ENCODE measurements around the gene NLRP9. TPM values are rescaled to one million over a fixed set of nuclear protein-coding genes. Genes with fewer than 3 reads are reported as not detected.

Gene NLRP9
- total and polyA plus RNA-seq, 5 experiments from 2014 or later = not detected

- no peak overlapping the region for H3K4me3 Mint-ChIP-seq
- peaks cover 0 to 50% (median 6%) of the 10 kb centered on the region in 3 donors for H3K36me3 Mint-ChIP-seq
- H3K27ac Mint-ChIP-seq = peak overlapping the region in 2 of 10 donors; percentile 7 to 15
- H3K9me3 Mint-ChIP-seq = no peaks in the 10 kb centered on the region
- H3K4me1 Mint-ChIP-seq = peaks cover 0 to 5% (median under 1%) of the 10 kb centered on the region in 4 donors
- no peaks in the 10 kb centered on the region for H3K27me3 Mint-ChIP-seq
- DNase-seq (no peak), ATAC-seq (no peak)
- POLR2A ChIA-PET = no interaction called here
Observed at GRCh38 chr19:55699221-55699620, 39.0 kb downstream of the NLRP9 start.

GRCh38 chr19:55698256-55698655 is 39.9 kb downstream of the NLRP9 start:
- H3K36me3 Mint-ChIP-seq = peaks cover 0 to 60% (median 6%) of the 10 kb centered on the region in 3 donors
- peak overlapping the region in 2 of 10 donors; percentile 20 to 57 for H3K27ac Mint-ChIP-seq
- no peak overlapping the region for H3K4me3 Mint-ChIP-seq
- no peaks in the 10 kb centered on the region for H3K4me1 Mint-ChIP-seq
- DNase-seq = no peak
- no peaks in the 10 kb centered on the region for H3K27me3 Mint-ChIP-seq
- no peaks in the 10 kb centered on the region for H3K9me3 Mint-ChIP-seq
- POLR2A ChIA-PET = no interaction called here
- ATAC-seq = no peak

DNA sequence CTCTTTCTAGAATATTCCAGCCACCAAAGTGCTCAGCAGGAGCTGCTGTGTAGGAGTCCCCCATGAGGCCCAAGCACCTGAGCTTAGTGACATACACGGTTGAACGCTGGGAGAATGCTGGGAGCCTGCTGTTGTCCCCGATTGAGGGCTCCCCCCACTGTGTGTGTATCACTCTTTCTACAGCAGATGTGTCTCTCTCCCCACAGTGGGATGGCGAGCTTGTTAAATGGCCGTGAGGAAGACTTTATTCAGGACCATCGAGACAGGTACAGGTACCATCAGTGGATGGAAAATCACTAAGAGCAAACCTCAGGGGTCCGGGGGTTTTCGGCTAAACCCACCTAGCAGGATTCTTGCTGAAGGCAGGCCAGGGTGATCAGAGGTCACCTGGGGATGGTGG is 40.5 kb downstream of the NLRP9 start:
- POLR2A ChIA-PET = no interaction called here
- Mint-ChIP-seq H3K27me3 (no peaks in the 10 kb centered on the region), H3K36me3 (peaks cover 0 to 64% (median 6%) of the 10 kb centered on the region in 3 donors), H3K4me1 (no peaks in the 10 kb centered on the region), H3K4me3 (no peak overlapping the region), H3K27ac (peak overlapping the region in 4 of 10 donors; percentile 9 to 56 (median 21)), H3K9me3 (no peaks in the 10 kb centered on the region)
- no peak for ATAC-seq
- DNase-seq = no peak

GRCh38 chr19:55697069-55697440 is 41.1 kb downstream of the NLRP9 start:
- Mint-ChIP-seq H3K27me3 (no peaks in the 10 kb centered on the region), H3K27ac (peak overlapping the region in 3 of 10 donors; percentile 9 to 31 (median 10)), H3K9me3 (no peaks in the 10 kb centered on the region), H3K36me3 (peaks cover 0 to 66% (median 6%) of the 10 kb centered on the region in 3 donors), H3K4me3 (no peak overlapping the region), H3K4me1 (no peaks in the 10 kb centered on the region)
- POLR2A ChIA-PET = no interaction called here
- DNase-seq = no peak
- ATAC-seq = no peak

GRCh38 chr19:55696301-55697068 is 41.7 kb downstream of the NLRP9 start:
- POLR2A ChIA-PET = no interaction called here
- Mint-ChIP-seq H3K27me3 (no peaks in the 10 kb centered on the region), H3K36me3 (peaks cover 0 to 67% (median 4%) of the 10 kb centered on the region in 3 donors), H3K9me3 (no peaks in the 10 kb centered on the region), H3K4me3 (no peak overlapping the region), H3K27ac (peak overlapping the region in 3 of 10 donors; percentile 4 to 31 (median 8)), H3K4me1 (no peaks in the 10 kb centered on the region)
- DNase-seq (no peak), ATAC-seq (no peak)

DNA sequence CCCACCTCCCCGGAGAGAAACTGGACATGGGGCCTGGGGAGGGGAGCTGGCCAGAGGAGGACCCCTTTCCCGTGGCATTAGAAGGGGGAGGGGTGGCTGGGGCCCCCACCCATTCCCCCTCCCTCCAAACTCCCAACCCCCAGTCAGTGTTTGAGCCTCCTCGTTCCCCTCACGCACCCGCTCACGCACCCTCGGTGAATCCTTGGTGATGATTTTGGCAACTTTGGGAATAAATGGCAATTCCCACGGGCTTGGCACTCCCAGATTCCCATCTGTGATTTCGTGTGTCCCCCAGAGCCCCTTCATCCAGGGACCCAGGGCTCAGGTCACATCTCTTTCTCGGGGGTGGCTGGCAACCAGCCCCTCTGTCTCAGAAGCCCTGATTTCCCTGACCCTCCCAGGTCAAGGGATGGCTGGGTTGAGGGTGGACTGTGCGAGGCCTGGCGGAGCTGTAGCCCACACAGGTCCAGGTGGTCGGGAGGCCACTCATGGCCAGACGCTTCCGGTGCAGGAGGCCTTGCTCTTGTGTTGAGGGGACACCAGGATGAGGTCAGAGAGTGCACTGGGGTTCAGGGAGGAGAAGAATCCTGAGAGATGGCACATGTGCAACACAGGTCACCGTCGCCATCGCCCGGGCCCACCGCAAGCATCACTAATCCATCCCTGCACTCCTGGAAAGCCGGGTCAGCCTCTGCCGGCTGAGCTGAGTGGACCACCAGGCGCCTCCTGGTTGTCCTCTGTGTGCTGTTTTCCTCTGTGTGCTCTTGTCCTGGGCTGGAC is 42.5 kb downstream of the NLRP9 start:
- H3K36me3 Mint-ChIP-seq = peaks cover 0 to 66% (median 4%) of the 10 kb centered on the region in 3 donors
- no peak for ATAC-seq
- no peaks in the 10 kb centered on the region for H3K27me3 Mint-ChIP-seq
- H3K4me1 Mint-ChIP-seq = no peaks in the 10 kb centered on the region
- no peak overlapping the region for H3K4me3 Mint-ChIP-seq
- peak overlapping the region in 1 of 10 donors; percentile 29 for H3K27ac Mint-ChIP-seq
- DNase-seq = no peak
- POLR2A ChIA-PET = no interaction called here
- no peaks in the 10 kb centered on the region for H3K9me3 Mint-ChIP-seq

GRCh38 chr19:55694656-55695491 is 43.3 kb downstream of the NLRP9 start:
- Mint-ChIP-seq H3K36me3 (peaks cover 0 to 67% (median 4%) of the 10 kb centered on the region in 3 donors), H3K27me3 (no peaks in the 10 kb centered on the region), H3K27ac (peak overlapping the region in 1 of 10 donors; percentile 12), H3K9me3 (no peaks in the 10 kb centered on the region), H3K4me1 (no peaks in the 10 kb centered on the region), H3K4me3 (no peak overlapping the region)
- DNase-seq = peak in 1 of 10 donors; percentile 46
- POLR2A ChIA-PET = no interaction called here
- ATAC-seq = no peak

- no peaks in the 10 kb centered on the region for H3K27me3 Mint-ChIP-seq
- POLR2A ChIA-PET = no interaction called here
- peak overlapping the region in 1 of 10 donors; percentile 50 for H3K27ac Mint-ChIP-seq
- H3K4me3 Mint-ChIP-seq = no peak overlapping the region
- H3K9me3 Mint-ChIP-seq = no peaks in the 10 kb centered on the region
- H3K36me3 Mint-ChIP-seq = peaks cover 0 to 70% (median 4%) of the 10 kb centered on the region in 3 donors
- no peak for DNase-seq
- H3K4me1 Mint-ChIP-seq = peaks cover 0 to 3% (median 0%) of the 10 kb centered on the region in 4 donors
- no peak for ATAC-seq
Observed at GRCh38 chr19:55694241-55694655, 44.0 kb downstream of the NLRP9 start.

GRCh38 chr19:55693336-55693974 is 44.7 kb downstream of the NLRP9 start:
- Mint-ChIP-seq H3K27ac (no peak overlapping the region), H3K4me3 (no peak overlapping the region), H3K36me3 (peaks cover 0 to 68% (median 3%) of the 10 kb centered on the region in 3 donors), H3K4me1 (peaks cover 0 to 3% (median 1%) of the 10 kb centered on the region in 4 donors), H3K9me3 (no peaks in the 10 kb centered on the region), H3K27me3 (no peaks in the 10 kb centered on the region)
- no peak for ATAC-seq
- peak in 1 of 10 donors; percentile 18 for DNase-seq
- POLR2A ChIA-PET = no interaction called here

- POLR2A ChIA-PET = no interaction called here
- H3K4me1 Mint-ChIP-seq = peaks cover 0 to 3% (median 1%) of the 10 kb centered on the region in 4 donors
- peaks cover 0 to 64% (median 2%) of the 10 kb centered on the region in 3 donors for H3K36me3 Mint-ChIP-seq
- no peak overlapping the region for H3K27ac Mint-ChIP-seq
- peak in 1 of 10 donors; percentile 26 for DNase-seq
- H3K9me3 Mint-ChIP-seq = no peaks in the 10 kb centered on the region
- no peaks in the 10 kb centered on the region for H3K27me3 Mint-ChIP-seq
- no peak overlapping the region for H3K4me3 Mint-ChIP-seq
- ATAC-seq = no peak
Observed at GRCh38 chr19:55692681-55693081, 45.5 kb downstream of the NLRP9 start.

- DNase-seq = peak in 1 of 10 donors; percentile 58
Observed at GRCh38 chr19:55691561-55692481, 46.4 kb downstream of the NLRP9 start.

More at GRCh38 chr19:55691561-55692481, 46.4 kb downstream of the NLRP9 start:
- Mint-ChIP-seq H3K27me3 (no peaks in the 10 kb centered on the region), H3K9me3 (no peaks in the 10 kb centered on the region), H3K36me3 (peaks cover 0 to 58% (median 0%) of the 10 kb centered on the region in 3 donors), H3K4me3 (no peak overlapping the region), H3K4me1 (peaks cover 0 to 10% (median 1%) of the 10 kb centered on the region in 4 donors), H3K27ac (peak overlapping the region in 1 of 10 donors; percentile 24)
- POLR2A ChIA-PET = no interaction called here
- ATAC-seq = no peak
